Esophagus squamous epithelium (tissue), 5 donors: Measurements from ENCODE around the gene ZSWIM8. TPM values are rescaled to one million over a fixed set of nuclear protein-coding genes. Genes with fewer than 3 reads are reported as not detected.
"Not testable (repeated sequence)": the region's sequence is repeated elsewhere in the genome, so short reads cannot be mapped to it uniquely, and the experiment has no call there.

Source experiments
- DNase-seq: peaks from one replicate; lab custom pipeline; 2025; lab: John Stamatoyannopoulos, UW
- H3K27ac ChIP-seq, 4 donors: fragments of 200-600 bp; sonication (generic); one replicate each; pipeline ENCODE4 v1.5.1; 2016 to 2019; ENCODE audit warnings: mild to moderate bottlenecking in 1 of 4
- H3K27me3 ChIP-seq, 4 donors: fragments of 200-600 bp; sonication (generic); 1 replicate in 3 of 4; 2 replicates in 1 of 4; pipeline versions ENCODE4 v1.5.1 to v1.6.0; 2017 to 2021; ENCODE audit warnings: antibody characterized with exemption in 1 of 4
- H3K36me3 ChIP-seq, 3 donors: fragments of 200-600 bp; sonication (generic); one replicate each; pipeline ENCODE4 v1.5.1; 2016 to 2019
- H3K4me1 ChIP-seq, 3 donors: fragments of 200-600 bp; sonication (generic); one replicate each; pipeline ENCODE4 v1.5.1; 2017 to 2019
- H3K4me3 ChIP-seq, 4 donors: fragments of 200-600 bp; sonication (generic); 1 replicate in 3 of 4; 2 replicates in 1 of 4; pipeline ENCODE4 v1.5.1; 2016 to 2019; ENCODE audit warnings: mild to moderate bottlenecking in 2 of 4, moderate library complexity in 1 of 4
- H3K9me3 ChIP-seq, 3 donors: fragments of 200-600 bp; sonication (generic); one replicate each; pipeline ENCODE4 v1.5.1; 2016 to 2019
- CTCF ChIP-seq, 6 experiments: fragments of 450-650 bp in 4 of 6; fragments of 200-600 bp in 2 of 6; sonication (generic) in 2 of 6; IDR thresholded peaks; one replicate each; pipeline ENCODE4 v1.5.1; 2016 to 2019; ENCODE audit warnings: antibody characterized with exemption in 6 of 6, mild to moderate bottlenecking in 4 of 6, moderate library complexity in 4 of 6
- POLR2A ChIP-seq, 4 donors: fragments of 450-650 bp; IDR thresholded peaks; one replicate each; pipeline ENCODE4 v1.6.1; 2017; ENCODE audit warnings: antibody characterized with exemption in 4 of 4, mild to moderate bottlenecking in 4 of 4, moderate library complexity in 3 of 4
- WGBS, 2 donors: methylation state at CpG; one replicate each; pipeline ENCODE4 v1.1.5; 2018; 5-methylcytosine and 5-hydroxymethylcytosine counted together
- intact Hi-C: fragments of 100-400 bp; cut with DNase I; formaldehyde crosslinking; loops from one replicate; pipeline ENCODE4 v1.15.0; 2022
- total RNA-seq, 4 donors: library from RNA; depleted of rRNA; stranded (reverse); fragments of >200 nt; gene quantifications; one replicate each; pipeline ENCODE4 v1.1.0, GENCODE V29; 2016
- donor health status: DM: yes; HTN: yes; CAD: no.

ZSWIM8 gene
- total RNA-seq, 4 donors from 2014 or later, result 33.3 to 116 (median 83.9) TPM

GRCh38 chr10:73827346-73828089, 42.1 kb downstream of the ZSWIM8 start:
- peaks cover 10 to 84% (median 10%) of the 10 kb centered on the region in 3 donors for H3K36me3 ChIP-seq
- TF ChIP-seq CTCF (IDR thresholded peaks at IDR 0.05), result no peak
- no peak for TF ChIP-seq POLR2A (IDR thresholded peaks at IDR 0.05)
- DNase-seq, result no peak
- WGBS, 2 donors, result 57 to 65% methylated on average over 10 to 13 of the region's 19 CpGs
- H3K9me3 ChIP-seq, result no peaks in the 10 kb centered on the region
- H3K4me3 ChIP-seq, result no peak overlapping the region
- intact Hi-C loops, result no loop called here
- no peaks in the 10 kb centered on the region for H3K27me3 ChIP-seq
- H3K27ac ChIP-seq, result no peak overlapping the region
- peaks cover 0 to 11% (median 0%) of the 10 kb centered on the region in 3 donors for H3K4me1 ChIP-seq

GRCh38 chr10:73828161-73828560, 42.8 kb downstream of the ZSWIM8 start:
- 88 to 94% methylated on average over 6 of the region's 6 CpGs for WGBS, 2 donors
- TF ChIP-seq CTCF (IDR thresholded peaks at IDR 0.05), result no peak
- no peak for TF ChIP-seq POLR2A (IDR thresholded peaks at IDR 0.05)
- H3K9me3 ChIP-seq, result no peaks in the 10 kb centered on the region
- no peak overlapping the region for H3K27ac ChIP-seq
- no peaks in the 10 kb centered on the region for H3K27me3 ChIP-seq
- DNase-seq, result no peak
- intact Hi-C loops, result no loop called here
- peaks cover 0 to 11% (median 0%) of the 10 kb centered on the region in 3 donors for H3K4me1 ChIP-seq
- H3K4me3 ChIP-seq, result no peak overlapping the region
- H3K36me3 ChIP-seq, result peaks cover 10 to 77% (median 10%) of the 10 kb centered on the region in 3 donors

GRCh38 chr10:73829090-73829489, 43.7 kb downstream of the ZSWIM8 start:
- H3K27ac ChIP-seq, DNase-seq, H3K27me3 ChIP-seq, H3K4me3 ChIP-seq, intact Hi-C loops, H3K9me3 ChIP-seq: not testable (repeated sequence)
- peaks cover 10 to 68% (median 10%) of the 10 kb centered on the region in 3 donors for H3K36me3 ChIP-seq
- H3K4me1 ChIP-seq, result peaks cover 0 to 11% (median 0%) of the 10 kb centered on the region in 3 donors
- 88 to 89% methylated on average over 7 of the region's 7 CpGs for WGBS, 2 donors

DNA sequence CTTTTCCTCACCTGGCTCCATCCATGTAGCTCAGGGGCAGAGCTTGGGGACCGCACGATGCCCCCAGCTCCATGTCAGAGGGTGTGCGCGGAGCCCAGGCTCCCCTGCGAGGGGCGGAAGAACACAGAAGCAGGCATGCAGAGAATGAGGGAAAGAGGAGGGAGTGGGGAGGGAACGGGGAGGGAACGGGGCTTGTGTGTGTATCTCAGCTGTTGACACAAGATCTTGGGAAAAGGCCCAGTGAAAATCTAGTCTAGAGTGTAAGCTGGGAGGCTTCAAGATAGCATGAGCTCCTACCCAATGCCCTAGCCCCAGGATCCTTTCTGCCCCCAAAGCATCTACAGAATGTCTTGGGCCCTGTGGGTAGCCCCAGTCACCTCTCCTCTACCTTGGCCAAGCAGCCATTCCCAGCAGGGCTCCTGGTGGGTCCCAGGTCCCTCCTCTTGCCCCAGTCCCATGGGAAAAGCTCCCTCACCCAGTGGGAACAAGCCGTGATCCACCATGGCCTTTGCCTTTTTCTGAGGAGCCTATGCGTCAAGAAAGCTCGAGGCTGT, 51.1 kb downstream of the ZSWIM8 start:
- intact Hi-C loops, result no loop called here
- no peak for DNase-seq
- TF ChIP-seq CTCF (IDR thresholded peaks at IDR 0.05) (no peak), POLR2A (IDR thresholded peaks at IDR 0.05) (no peak)
- 95% methylated on average over 11 of the region's 11 CpGs; no CpG with 5 or more reads in 1 of the 2 donors for WGBS, 2 donors
- Histone ChIP-seq H3K4me3 (no peak overlapping the region), H3K27ac (peak overlapping the region in 2 of 4 donors; percentile 38 to 47), H3K27me3 (no peaks in the 10 kb centered on the region), H3K36me3 (peaks cover 20 to 79% (median 45%) of the 10 kb centered on the region in 3 donors), H3K4me1 (peaks cover 0 to 11% (median 0%) of the 10 kb centered on the region in 3 donors), H3K9me3 (no peaks in the 10 kb centered on the region)

GRCh38 chr10:73837072-73837471, 51.7 kb downstream of the ZSWIM8 start:
- peaks cover 20 to 79% (median 51%) of the 10 kb centered on the region in 3 donors for H3K36me3 ChIP-seq
- intact Hi-C loops, result no loop called here
- H3K9me3 ChIP-seq, result no peaks in the 10 kb centered on the region
- DNase-seq, result no peak
- H3K4me1 ChIP-seq, result peaks cover 0 to 11% (median 0%) of the 10 kb centered on the region in 3 donors
- H3K27ac ChIP-seq, result peak overlapping the region; percentile 13 to 66 (median 42)
- TF ChIP-seq CTCF (IDR thresholded peaks at IDR 0.05), result no peak
- TF ChIP-seq POLR2A (IDR thresholded peaks at IDR 0.05), result no peak
- no peaks in the 10 kb centered on the region for H3K27me3 ChIP-seq
- WGBS, 2 donors, result 66 to 70% methylated on average over 2 to 3 of the region's 3 CpGs
- no peak overlapping the region for H3K4me3 ChIP-seq
